ENCODE data around the gene SCUBE1.

SCUBE1 gene

GRCh38 chr22:43179911-43180195, 163.3 kb downstream of the SCUBE1 start:
- Histone ChIP-seq H4K20me1 (ENCODE audit: insufficient read depth, low read length, poor library complexity, severe bottlenecking) (peaks cover 3% of the 10 kb centered on the region), H3K4me1 (ENCODE audit: insufficient read depth, low read length, poor library complexity, severe bottlenecking) (peaks cover 19% of the 10 kb centered on the region), H3K36me3 (ENCODE audit: insufficient read depth, low read length) (no peaks in the 10 kb centered on the region; the same call in 1 of the 2 replicates)

GRCh38 chr22:43179146-43179910, 163.8 kb downstream of the SCUBE1 start:
- TF ChIP-seq EZH2phosphoT487 (IDR thresholded peaks at IDR 0.05; ENCODE audit: borderline replicate concordance): no peak
- no peak for TF ChIP-seq CTCF (conservative IDR thresholded peaks at IDR 0.05; ENCODE audit: low read length)

More at GRCh38 chr22:43179911-43180195, 163.3 kb downstream of the SCUBE1 start:
- Histone ChIP-seq H3K9ac (ENCODE audit: low read depth, low read length, poor library complexity, severe bottlenecking) (no peak overlapping the region), H3K9me3 (ENCODE audit: insufficient read depth, low read depth, low read length) (no peaks in the 10 kb centered on the region), H3K27me3 (ENCODE audit: insufficient read depth, low read length, poor library complexity, severe bottlenecking) (no peaks in the 10 kb centered on the region), H3K4me3 (ENCODE audit: low read length, poor library complexity, severe bottlenecking) (no peak overlapping the region), H3K9me2 (replicated peaks; ENCODE audit: low read depth, low read length) (no peaks in the 10 kb centered on the region), H2AFZ (ENCODE audit: low read length) (no peak overlapping the region), H3K4me2 (ENCODE audit: low read depth, low read length, poor library complexity, severe bottlenecking) (no peak overlapping the region), H3K79me2 (ENCODE audit: insufficient read depth, low read length) (peaks cover 14% of the 10 kb centered on the region; the same call in 1 of the 2 replicates), H3F3A (ENCODE audit: low read depth) (no peaks in the 10 kb centered on the region)
- TF ChIP-seq EZH2phosphoT487 (IDR thresholded peaks at IDR 0.05; ENCODE audit: borderline replicate concordance) (no peak), CTCF (conservative IDR thresholded peaks at IDR 0.05; ENCODE audit: low read length) (no peak)

GRCh38 chr22:43177479-43177878, 165.7 kb downstream of the SCUBE1 start:
- Histone ChIP-seq H3K9me3 (ENCODE audit: insufficient read depth, low read depth, low read length) (no peaks in the 10 kb centered on the region), H3K4me1 (ENCODE audit: insufficient read depth, low read length, poor library complexity, severe bottlenecking) (no peaks in the 10 kb centered on the region), H3K9ac (ENCODE audit: low read depth, low read length, poor library complexity, severe bottlenecking) (no peak overlapping the region), H3K4me2 (ENCODE audit: low read depth, low read length, poor library complexity, severe bottlenecking) (no peak overlapping the region), H2AFZ (ENCODE audit: low read length) (no peak overlapping the region), H3K36me3 (ENCODE audit: insufficient read depth, low read length) (no peaks in the 10 kb centered on the region; the same call in 1 of the 2 replicates), H3F3A (ENCODE audit: low read depth) (no peaks in the 10 kb centered on the region), H4K20me1 (ENCODE audit: insufficient read depth, low read length, poor library complexity, severe bottlenecking) (no peaks in the 10 kb centered on the region), H3K9me2 (replicated peaks; ENCODE audit: low read depth, low read length) (no peaks in the 10 kb centered on the region), H3K79me2 (ENCODE audit: insufficient read depth, low read length) (no peaks in the 10 kb centered on the region), H3K27me3 (ENCODE audit: insufficient read depth, low read length, poor library complexity, severe bottlenecking) (no peaks in the 10 kb centered on the region), H3K4me3 (ENCODE audit: low read length, poor library complexity, severe bottlenecking) (no peak overlapping the region)
- TF ChIP-seq EZH2phosphoT487 (IDR thresholded peaks at IDR 0.05; ENCODE audit: borderline replicate concordance): no peak
- TF ChIP-seq CTCF (conservative IDR thresholded peaks at IDR 0.05; ENCODE audit: low read length): no peak

More at GRCh38 chr22:43179146-43179910, 163.8 kb downstream of the SCUBE1 start:
- H4K20me1 ChIP-seq (ENCODE audit: insufficient read depth, low read length, poor library complexity, severe bottlenecking): peaks cover 3% of the 10 kb centered on the region
- no peak overlapping the region for H3K4me3 ChIP-seq (ENCODE audit: low read length, poor library complexity, severe bottlenecking)
- no peaks in the 10 kb centered on the region for H3K9me2 ChIP-seq (replicated peaks; ENCODE audit: low read depth, low read length)
- H2AFZ ChIP-seq (ENCODE audit: low read length): no peak overlapping the region
- peaks cover 8% of the 10 kb centered on the region; the same call in 1 of the 2 replicates for H3K79me2 ChIP-seq (ENCODE audit: insufficient read depth, low read length)
- no peaks in the 10 kb centered on the region for H3K27me3 ChIP-seq (ENCODE audit: insufficient read depth, low read length, poor library complexity, severe bottlenecking)
- H3K9me3 ChIP-seq (ENCODE audit: insufficient read depth, low read depth, low read length): no peaks in the 10 kb centered on the region
- H3K4me1 ChIP-seq (ENCODE audit: insufficient read depth, low read length, poor library complexity, severe bottlenecking): peaks cover 14% of the 10 kb centered on the region
- H3F3A ChIP-seq (ENCODE audit: low read depth): no peaks in the 10 kb centered on the region
- H3K4me2 ChIP-seq (ENCODE audit: low read depth, low read length, poor library complexity, severe bottlenecking): no peak overlapping the region
- no peaks in the 10 kb centered on the region; the same call in 1 of the 2 replicates for H3K36me3 ChIP-seq (ENCODE audit: insufficient read depth, low read length)
- no peak overlapping the region for H3K9ac ChIP-seq (ENCODE audit: low read depth, low read length, poor library complexity, severe bottlenecking)

Measured in Loucy (cell line).